ENCODE data around the gene NOP9. TPM values are rescaled to one million over a fixed set of nuclear protein-coding genes. Genes with fewer than 3 reads are reported as not detected.
"Not testable (repeated sequence)": the region's sequence is repeated elsewhere in the genome, so short reads cannot be mapped to it uniquely, and the experiment has no call there.

The NOP9 gene
- total RNA-seq, 1 experiment from 2014 or later: 39.4 TPM

- no TSS peak for BruUV-seq (replicated peaks)
- Histone ChIP-seq H2AFZ (ENCODE audit: low read depth, low read length, poor library complexity, severe bottlenecking) (no peak overlapping the region), H4K20me1 (ENCODE audit: insufficient read depth) (no peaks in the 10 kb centered on the region)
Measured at GRCh38 chr14:24327303-24327702, 27.7 kb downstream of the NOP9 start.

GRCh38 chr14:24327914-24328313 is 28.3 kb downstream of the NOP9 start:
- H3K9ac ChIP-seq (ENCODE audit: low read length); H3K36me3 ChIP-seq (ENCODE audit: control insufficient read depth in 1 of 2, insufficient read depth in 2 of 2, low read length in 2 of 2); H3K4me2 ChIP-seq (ENCODE audit: low read length); H2AFZ ChIP-seq (ENCODE audit: low read depth, low read length, poor library complexity, severe bottlenecking); DNase-seq (ENCODE audit: low read depth, low spot score); intact Hi-C loops (cut with micrococcal nuclease); POLR2A ChIA-PET; H3K4me3 ChIP-seq (replicated peaks in 1 of 2; ENCODE audit: low read depth in 1 of 2, low read length in 2 of 2); H3K27ac ChIP-seq (ENCODE audit: low read depth, low read length); ATAC-seq; H3K9me2 ChIP-seq (ENCODE audit: insufficient read depth); H4K20me1 ChIP-seq (ENCODE audit: insufficient read depth); H3K9me3 ChIP-seq (ENCODE audit: control insufficient read depth in 1 of 2, insufficient read depth in 1 of 2, low read depth in 1 of 2, low read length in 2 of 2); H3K79me2 ChIP-seq (ENCODE audit: insufficient read depth, low read length); H3K4me1 ChIP-seq (ENCODE audit: control insufficient read depth in 1 of 2, insufficient read depth in 2 of 2, low read length in 2 of 2); H3K27me3 ChIP-seq (ENCODE audit: insufficient read depth, low read length); BruUV-seq (replicated peaks): not testable (repeated sequence)
- TF ChIP-seq CTCF (IDR thresholded peaks at IDR 0.05 in 2 of 3, conservative IDR thresholded peaks at IDR 0.05 in 1 of 3; ENCODE audit: borderline replicate concordance in 1 of 3, insufficient read depth in 1 of 3, low read depth in 2 of 3, low read length in 2 of 3) (peak; percentile 37 to 39 (median 38); a peak in 5 of 6 replicates), RAD21 (IDR thresholded peaks at IDR 0.05; ENCODE audit: low read depth) (peak; percentile 57)
- RAD21 ChIA-PET (ENCODE audit: low non-redundant PET in 1 of 2, low total read pairs in 2 of 2, uncharacterized antibody in 2 of 2, unreplicated experiment in 2 of 2): interaction anchor here (0.6 to 1.2 kb wide), 2 partner anchors 104 to 270 kb away, joined by 3 read pairs; no protein-coding TSS in a partner anchor
- CTCF ChIA-PET: interaction anchor here (0.7 to 4.3 kb wide), 4 partner anchors 20 to 114 kb away, joined by 4 to 28 read pairs (median 11); no protein-coding TSS in a partner anchor

More at GRCh38 chr14:24327303-24327702, 27.7 kb downstream of the NOP9 start:
- no peak overlapping the region for H3K27ac ChIP-seq (ENCODE audit: low read depth, low read length)
- intact Hi-C loops (cut with micrococcal nuclease): no loop called here
- no peaks in the 10 kb centered on the region for H3K4me1 ChIP-seq (ENCODE audit: control insufficient read depth in 1 of 2, insufficient read depth in 2 of 2, low read length in 2 of 2)
- H3K79me2 ChIP-seq (ENCODE audit: insufficient read depth, low read length): no peaks in the 10 kb centered on the region
- H3K4me3 ChIP-seq (replicated peaks in 1 of 2; ENCODE audit: low read depth in 1 of 2, low read length in 2 of 2): no peak overlapping the region
- DNase-seq (ENCODE audit: low read depth, low spot score): no peak
- H3K36me3 ChIP-seq (ENCODE audit: control insufficient read depth in 1 of 2, insufficient read depth in 2 of 2, low read length in 2 of 2): no peaks in the 10 kb centered on the region
- TF ChIP-seq ZBTB33 (IDR thresholded peaks at IDR 0.05; ENCODE audit: extremely low read depth, insufficient replicate concordance, low read length): no peak
- no peak overlapping the region for H3K4me2 ChIP-seq (ENCODE audit: low read length)
- RAD21 ChIA-PET (ENCODE audit: low non-redundant PET in 1 of 2, low total read pairs in 2 of 2, uncharacterized antibody in 2 of 2, unreplicated experiment in 2 of 2): interaction anchor here in 1 of 2 experiments (1.2 kb wide), 1 partner anchor 104 kb away, joined by 3 read pairs; no protein-coding TSS in a partner anchor
- H3K9me2 ChIP-seq (ENCODE audit: insufficient read depth): no peaks in the 10 kb centered on the region
- no peak overlapping the region for H3K9ac ChIP-seq (ENCODE audit: low read length)
- H3K27me3 ChIP-seq (ENCODE audit: insufficient read depth, low read length): no peaks in the 10 kb centered on the region
- ATAC-seq: no peak
- no peaks in the 10 kb centered on the region for H3K9me3 ChIP-seq (ENCODE audit: control insufficient read depth in 1 of 2, insufficient read depth in 1 of 2, low read depth in 1 of 2, low read length in 2 of 2)
- POLR2A ChIA-PET: interaction anchor here (0.7 to 0.9 kb wide), 2 partner anchors 99 to 104 kb away, joined by 3 to 5 read pairs; no protein-coding TSS in a partner anchor
- CTCF ChIA-PET: interaction anchor here (1.0 to 4.3 kb wide), 4 partner anchors 19 to 109 kb away, joined by 4 to 28 read pairs (median 11); partner anchors contain the start of gene TINF2
